GM06990 (cell line): ENCODE data around the gene TMEM235.
"Not testable (repeated sequence)": the region's sequence is repeated elsewhere in the genome, so short reads cannot be mapped to it uniquely, and the experiment has no call there.

Experiments
- DNase-seq: peaks from one replicate; pipeline ENCODE4 v3.0.0-alpha.2; 2011; ENCODE audit not compliant: insufficient read length; ENCODE audit errors: extremely low read depth
- H3K27me3 ChIP-seq: replicated peaks from 2 replicates; pipeline ENCODE4 v1.6.0; 2011; ENCODE audit warnings: low read length; ENCODE audit not compliant: control insufficient read depth, insufficient read depth
- H3K36me3 ChIP-seq: 2 replicates; pipeline ENCODE4 v1.5.1; 2011; ENCODE audit warnings: low read length; ENCODE audit not compliant: control insufficient read depth, insufficient read depth
- H3K4me3 ChIP-seq: replicated peaks from 2 replicates; pipeline ENCODE4 v1.5.1; 2011; ENCODE audit warnings: low read depth, mild to moderate bottlenecking, control low read depth, low read length
- CTCF ChIP-seq: IDR thresholded peaks from 2 replicates; pipeline ENCODE4 v1.5.1; 2011; ENCODE audit warnings: low read length, control low read depth, mild to moderate bottlenecking, inconsistent platforms; ENCODE audit not compliant: insufficient read depth, poor library complexity, severe bottlenecking

Gene TMEM235

GRCh38 chr17:78249818-78250806, 18.7 kb downstream of the TMEM235 start:
- H3K4me3 ChIP-seq, result no peak overlapping the region
- no peaks in the 10 kb centered on the region for H3K36me3 ChIP-seq
- no peak for DNase-seq
- TF ChIP-seq CTCF, result no peak
- H3K27me3 ChIP-seq, result no peaks in the 10 kb centered on the region; the same call in 1 of the 2 replicates

GRCh38 chr17:78250891-78251772, 19.7 kb downstream of the TMEM235 start:
- DNase-seq, result peak; percentile 84
- no peaks in the 10 kb centered on the region; the same call in 1 of the 2 replicates for H3K27me3 ChIP-seq
- H3K36me3 ChIP-seq, result no peaks in the 10 kb centered on the region
- TF ChIP-seq CTCF, result peak; percentile 100
- H3K4me3 ChIP-seq, result no peak overlapping the region

GRCh38 chr17:78251773-78252103, 20.3 kb downstream of the TMEM235 start:
- H3K36me3 ChIP-seq, result no peaks in the 10 kb centered on the region
- DNase-seq, result no peak
- no peaks in the 10 kb centered on the region; the same call in 1 of the 2 replicates for H3K27me3 ChIP-seq
- H3K4me3 ChIP-seq, result no peak overlapping the region
- TF ChIP-seq CTCF, result no peak

- DNase-seq, result peak; percentile 72
- Histone ChIP-seq H3K36me3 (no peaks in the 10 kb centered on the region), H3K27me3 (no peaks in the 10 kb centered on the region; the same call in 1 of the 2 replicates), H3K4me3 (no peak overlapping the region)
- no peak for TF ChIP-seq CTCF
Observed at GRCh38 chr17:78252111-78252634, 20.7 kb downstream of the TMEM235 start.

DNA sequence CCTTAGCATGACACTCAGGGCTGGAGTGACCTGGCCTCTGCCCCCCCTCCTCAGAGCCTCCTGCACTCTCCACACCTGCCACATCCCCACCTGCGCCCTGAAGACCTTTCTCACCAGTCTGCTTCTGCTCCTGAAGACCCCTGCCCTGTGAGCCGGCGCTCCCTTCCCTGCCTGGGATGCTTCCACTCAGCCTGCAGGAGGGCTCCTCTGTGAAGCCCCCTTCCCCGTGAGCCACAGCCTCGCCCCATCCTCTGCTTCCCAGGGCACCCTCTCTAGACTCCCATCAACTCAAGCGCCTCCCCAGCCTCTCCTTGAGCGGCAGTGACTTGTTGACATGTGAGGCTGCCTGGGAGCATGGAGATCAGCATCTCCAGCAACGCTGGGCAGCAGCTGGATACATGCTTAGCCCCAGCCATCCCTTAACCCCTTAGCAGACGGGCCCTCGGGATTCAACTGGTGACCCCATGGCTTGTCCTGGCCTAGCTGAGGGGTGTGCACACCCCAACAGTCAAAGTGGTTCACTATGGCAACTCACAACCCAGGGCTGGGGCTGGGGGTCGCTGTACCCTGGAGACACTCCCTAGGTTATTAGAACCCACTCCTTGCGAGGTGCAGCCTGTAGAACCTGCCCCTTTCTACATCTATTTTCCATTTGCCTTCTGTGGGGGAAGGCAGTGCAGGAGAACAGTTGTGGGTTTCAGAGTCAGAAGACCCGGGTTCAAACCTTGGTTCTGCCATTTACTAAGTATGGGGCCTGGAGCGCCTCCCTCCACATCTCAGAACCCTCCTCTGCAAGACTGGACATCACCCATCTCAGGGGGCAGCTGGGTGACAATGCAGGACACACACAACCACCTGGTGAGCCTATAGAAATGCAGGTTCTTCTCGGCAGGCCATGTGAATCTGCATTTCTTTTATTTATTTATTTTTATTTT, 21.5 kb downstream of the TMEM235 start:
- Histone ChIP-seq H3K36me3 (no peaks in the 10 kb centered on the region), H3K27me3 (no peaks in the 10 kb centered on the region; the same call in 1 of the 2 replicates), H3K4me3 (no peak overlapping the region)
- DNase-seq, result no peak
- no peak for TF ChIP-seq CTCF

DNA sequence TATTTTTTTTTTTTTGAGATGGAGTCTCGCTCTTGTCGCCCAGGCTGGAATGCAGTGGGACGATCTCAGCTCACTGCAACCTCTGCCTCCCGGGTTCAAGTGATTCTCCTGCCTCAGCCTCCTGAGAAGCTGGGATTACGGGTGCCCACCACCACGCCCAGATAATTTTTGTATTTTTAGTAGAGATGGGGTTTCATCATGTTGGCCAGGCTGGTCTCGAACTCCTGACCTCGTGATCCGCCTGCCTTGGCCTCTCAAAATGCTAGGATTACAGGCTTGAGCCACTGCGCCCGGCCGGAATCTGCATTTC, 22.2 kb downstream of the TMEM235 start:
- H3K4me3 ChIP-seq, result peak overlapping the region; percentile 82

More for the DNA sequence above, 22.2 kb downstream of the TMEM235 start:
- not testable (repeated sequence) for H3K36me3 ChIP-seq, DNase-seq, H3K27me3 ChIP-seq
